Measurements from ENCODE around the gene DCN. TPM values are rescaled to one million over a fixed set of nuclear protein-coding genes. Genes with fewer than 3 reads are reported as not detected.

Gene DCN
- polyA plus RNA-seq, 1 of the 3 experiments (the other 2 are of a cell fraction) = 5.5 TPM

GRCh38 chr12:91226951-91227350 lies 44.3 kb upstream of the DCN start:
- Histone ChIP-seq H3K4me3 (ENCODE audit: low read depth in 2 of 2, low read length in 1 of 2) (no peak overlapping the region), H4K20me1 (ENCODE audit: insufficient read depth) (no peaks in the 10 kb centered on the region), H3K27ac (ENCODE audit: low read depth in 2 of 2, low read length in 1 of 2) (no peak overlapping the region), H3K4me1 (ENCODE audit: control insufficient read depth in 1 of 2, insufficient read depth in 2 of 2, low read depth in 1 of 2, low read length in 1 of 2) (peaks cover 2 to 14% of the 10 kb centered on the region in 2 experiments; a peak in 1 of 4 replicates), H3K36me3 (replicated peaks in 1 of 2; ENCODE audit: control insufficient read depth in 1 of 2, insufficient read depth in 2 of 2, low read length in 1 of 2) (no peaks in the 10 kb centered on the region), H2AFZ (ENCODE audit: low read depth) (no peak overlapping the region), H3K27me3 (ENCODE audit: insufficient read depth) (no peaks in the 10 kb centered on the region), H3K4me2 (no peak overlapping the region), H3K9me3 (no peaks in the 10 kb centered on the region), H3K9ac (no peak overlapping the region), H3K9me2 (no peaks in the 10 kb centered on the region; the same call in 1 of the 2 replicates), H3F3A (replicated peaks; ENCODE audit: insufficient read depth) (peaks cover 3% of the 10 kb centered on the region), H3K79me2 (ENCODE audit: insufficient read depth) (no peaks in the 10 kb centered on the region)
- TF ChIP-seq TCF12 (IDR thresholded peaks at IDR 0.05) = no peak
- TF ChIP-seq POLR2AphosphoS5 (IDR thresholded peaks at IDR 0.05; ENCODE audit: low read depth, low read length) = no peak
- TF ChIP-seq MXI1 (IDR thresholded peaks at IDR 0.05; ENCODE audit: low read depth, low read length) = no peak
- WGBS (ENCODE audit: low lambda C conversion rate) = 46% methylated on average over 1 of the region's 1 CpG
- ChIA-PET POLR2A (no interaction called here), CTCF (interaction anchor here (1.0 kb wide), 1 partner anchor 99 kb away, joined by 3 read pairs; no protein-coding TSS in a partner anchor)
- DNase-seq = no peak

GRCh38 chr12:91225316-91225715 lies 42.7 kb upstream of the DCN start:
- no peaks in the 10 kb centered on the region; the same call in 1 of the 2 replicates for H3K9me2 ChIP-seq
- no peaks in the 10 kb centered on the region for H3K36me3 ChIP-seq (replicated peaks in 1 of 2; ENCODE audit: control insufficient read depth in 1 of 2, insufficient read depth in 2 of 2, low read length in 1 of 2)
- no peaks in the 10 kb centered on the region for H3K27me3 ChIP-seq (ENCODE audit: insufficient read depth)
- no peak overlapping the region for H3K4me2 ChIP-seq
- no peaks in the 10 kb centered on the region for H3K79me2 ChIP-seq (ENCODE audit: insufficient read depth)
- H3K9ac ChIP-seq = no peak overlapping the region
- POLR2A ChIA-PET = no interaction called here
- peaks cover 3% of the 10 kb centered on the region for H3F3A ChIP-seq (replicated peaks; ENCODE audit: insufficient read depth)
- no peak for DNase-seq
- TF ChIP-seq IRF3 (IDR thresholded peaks at IDR 0.05; ENCODE audit: low read depth, low read length) (no peak), NFIC (IDR thresholded peaks at IDR 0.05; ENCODE audit: borderline replicate concordance) (no peak), FOXJ3 (CRISPR knock-in tag; IDR thresholded peaks at IDR 0.05) (no peak), ELF1 (IDR thresholded peaks at IDR 0.05) (no peak), RCOR1 (IDR thresholded peaks at IDR 0.05; ENCODE audit: low read length) (no peak), USF2 (IDR thresholded peaks at IDR 0.05; ENCODE audit: borderline replicate concordance, low read depth, low read length) (no peak), EZH2phosphoT487 (IDR thresholded peaks at IDR 0.05; ENCODE audit: borderline replicate concordance, low read depth) (no peak), TEAD4 (IDR thresholded peaks at IDR 0.05; ENCODE audit: borderline replicate concordance, insufficient read depth) (no peak), TAF1 (IDR thresholded peaks at IDR 0.05; ENCODE audit: borderline replicate concordance, low read depth, low read length) (no peak), RXRA (IDR thresholded peaks at IDR 0.05; ENCODE audit: borderline replicate concordance, low read depth) (no peak), POLR2AphosphoS5 (IDR thresholded peaks at IDR 0.05; ENCODE audit: low read depth, low read length) (no peak), JUND (IDR thresholded peaks at IDR 0.05) (no peak)
- H3K9me3 ChIP-seq = no peaks in the 10 kb centered on the region
- H2AFZ ChIP-seq (ENCODE audit: low read depth) = no peak overlapping the region
- no peaks in the 10 kb centered on the region for H4K20me1 ChIP-seq (ENCODE audit: insufficient read depth)
- no peak overlapping the region for H3K27ac ChIP-seq (ENCODE audit: low read depth in 2 of 2, low read length in 1 of 2)
- 79% methylated on average over 1 of the region's 1 CpG for WGBS (ENCODE audit: low lambda C conversion rate)
- H3K4me1 ChIP-seq (ENCODE audit: control insufficient read depth in 1 of 2, insufficient read depth in 2 of 2, low read depth in 1 of 2, low read length in 1 of 2) = peaks cover 0 to 6% of the 10 kb centered on the region in 2 experiments; a peak in 1 of 4 replicates
- CTCF ChIA-PET = no interaction called here
- H3K4me3 ChIP-seq (ENCODE audit: low read depth in 2 of 2, low read length in 1 of 2) = no peak overlapping the region
